ENCODE data around the gene PLAGL1.
"Not testable (repeated sequence)": the region's sequence is repeated elsewhere in the genome, so short reads cannot be mapped to it uniquely, and the experiment has no call there.

PLAGL1 gene

DNA sequence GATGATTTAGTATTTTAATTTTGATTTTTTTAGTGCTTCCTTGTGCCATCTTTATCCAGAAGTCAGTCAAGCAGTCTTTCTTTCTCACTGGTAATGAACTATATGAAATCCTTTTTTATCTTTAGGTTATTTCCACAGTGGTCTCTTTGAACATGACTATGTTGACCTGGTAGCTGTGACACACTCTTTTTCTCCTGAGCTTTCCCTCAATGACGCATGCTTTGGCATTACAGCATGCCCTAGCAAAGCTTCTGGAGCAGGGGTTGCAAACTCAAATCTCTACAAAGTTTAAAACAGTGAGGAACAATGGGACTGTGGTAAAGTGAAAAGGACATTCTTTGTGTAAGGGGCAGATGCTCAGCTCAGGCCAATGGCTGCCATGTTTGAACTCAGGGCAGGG lies 4.5 kb upstream of the PLAGL1 start:
- Histone ChIP-seq H3K36me3 (peaks cover 7% of the 10 kb centered on the region; the same call in 1 of the 2 replicates), H3K4me1 (no peaks in the 10 kb centered on the region), H3K9ac (no peak overlapping the region), H3K9me3 (peaks cover 12% of the 10 kb centered on the region), H3K4me2 (no peak overlapping the region), H4K20me1 (no peaks in the 10 kb centered on the region), H3K27me3 (no peaks in the 10 kb centered on the region), H3K4me3 (no peak overlapping the region), H3K27ac (no peak overlapping the region)
- TF ChIP-seq Cebpa-rat (IDR thresholded peaks at IDR 0.05) = no peak

DNA sequence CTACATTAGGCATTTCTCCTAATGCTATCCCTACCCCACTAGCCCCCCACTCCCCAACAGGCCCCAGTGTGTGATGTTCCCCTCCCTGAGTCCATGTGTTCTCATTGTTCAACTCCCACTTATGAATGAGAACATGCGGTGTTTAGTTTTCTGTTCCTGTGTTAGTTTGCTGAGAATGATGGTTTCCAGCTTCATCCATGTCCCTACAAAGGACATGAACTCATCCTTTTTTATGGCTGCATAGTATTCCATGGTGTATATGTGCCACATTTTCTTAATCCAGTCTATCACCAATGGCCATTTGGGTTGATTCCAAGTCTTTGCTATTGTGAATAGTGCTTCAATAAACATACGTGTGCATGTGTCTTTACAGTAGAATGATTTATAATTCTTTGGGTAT lies 1.6 kb upstream of the PLAGL1 start:
- H3K9ac ChIP-seq, H3K4me3 ChIP-seq, H3K4me2 ChIP-seq, H4K20me1 ChIP-seq, H3K27me3 ChIP-seq, H3K4me1 ChIP-seq, H3K27ac ChIP-seq, H3K36me3 ChIP-seq: not testable (repeated sequence)
- H3K9me3 ChIP-seq = peaks cover 14% of the 10 kb centered on the region

DNA sequence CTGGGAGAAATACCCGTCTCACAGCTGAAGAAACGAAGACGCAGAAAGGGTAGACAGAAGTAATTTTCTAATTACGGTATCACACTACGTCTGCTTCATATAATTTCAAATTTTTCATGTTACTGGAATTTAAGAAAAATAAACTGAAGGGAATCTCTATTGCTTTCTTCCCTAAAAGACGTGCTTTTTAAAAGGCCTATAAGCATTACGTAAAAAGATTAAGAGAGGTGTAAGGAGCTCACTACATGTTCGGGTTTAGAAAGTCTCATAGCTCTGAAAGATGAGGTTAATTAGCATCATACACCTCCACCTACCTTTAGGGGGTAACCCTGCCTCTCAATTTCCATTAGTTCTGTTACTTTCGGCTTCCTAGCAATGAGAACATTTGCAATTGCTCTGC lies 787 bp upstream of the PLAGL1 start:
- no peaks in the 10 kb centered on the region for H3K27me3 ChIP-seq
- H3K27ac ChIP-seq = no peak overlapping the region
- no peak for TF ChIP-seq Cebpa-rat (IDR thresholded peaks at IDR 0.05)
- no peaks in the 10 kb centered on the region for H4K20me1 ChIP-seq
- H3K9me3 ChIP-seq = peaks cover 14% of the 10 kb centered on the region
- H3K4me2 ChIP-seq = no peak overlapping the region
- no peak overlapping the region for H3K4me3 ChIP-seq
- H3K9ac ChIP-seq = no peak overlapping the region
- peaks cover 7% of the 10 kb centered on the region; the same call in 1 of the 2 replicates for H3K36me3 ChIP-seq
- H3K4me1 ChIP-seq = no peaks in the 10 kb centered on the region

DNA sequence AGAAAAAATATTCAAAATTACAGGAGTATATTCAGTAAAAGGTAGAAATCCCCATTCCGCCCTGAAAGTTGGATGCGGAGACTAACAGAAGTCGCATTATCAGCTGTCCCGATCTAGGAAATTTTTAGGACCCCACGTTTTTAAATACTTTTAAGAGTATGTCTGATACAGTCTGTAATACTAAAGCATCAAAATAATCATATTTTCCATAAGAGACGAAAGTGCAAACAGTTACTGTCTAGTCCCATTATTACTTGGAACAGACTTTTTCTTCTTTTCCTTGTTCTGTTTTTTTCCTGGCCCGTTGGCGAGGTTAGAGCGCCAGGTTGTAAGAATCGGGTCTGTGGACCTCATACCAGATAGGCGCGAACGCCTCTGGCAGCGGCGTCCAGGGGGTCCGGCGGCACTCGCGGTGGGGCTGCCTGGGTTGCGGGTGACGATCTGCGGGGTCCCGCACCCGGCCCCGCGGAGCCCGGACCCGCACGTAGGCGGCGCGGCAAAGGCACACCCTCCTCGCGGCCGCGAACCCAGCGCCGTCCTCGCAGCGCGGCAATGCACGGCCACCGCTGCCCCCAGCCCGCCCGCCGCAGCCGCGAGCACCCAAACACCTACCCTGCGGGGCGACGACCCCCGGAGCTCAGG lies 460 bp downstream of the PLAGL1 start:
- Histone ChIP-seq H3K4me1 (no peaks in the 10 kb centered on the region), H3K4me2 (no peak overlapping the region), H4K20me1 (no peaks in the 10 kb centered on the region), H3K9ac (no peak overlapping the region), H3K27me3 (no peaks in the 10 kb centered on the region), H3K4me3 (peak overlapping the region; percentile 25; the same call in 1 of the 2 replicates), H3K27ac (no peak overlapping the region), H3K9me3 (peaks cover 14% of the 10 kb centered on the region), H3K36me3 (peaks cover 7% of the 10 kb centered on the region; the same call in 1 of the 2 replicates)
- TF ChIP-seq Cebpa-rat (IDR thresholded peaks at IDR 0.05) = no peak

DNA sequence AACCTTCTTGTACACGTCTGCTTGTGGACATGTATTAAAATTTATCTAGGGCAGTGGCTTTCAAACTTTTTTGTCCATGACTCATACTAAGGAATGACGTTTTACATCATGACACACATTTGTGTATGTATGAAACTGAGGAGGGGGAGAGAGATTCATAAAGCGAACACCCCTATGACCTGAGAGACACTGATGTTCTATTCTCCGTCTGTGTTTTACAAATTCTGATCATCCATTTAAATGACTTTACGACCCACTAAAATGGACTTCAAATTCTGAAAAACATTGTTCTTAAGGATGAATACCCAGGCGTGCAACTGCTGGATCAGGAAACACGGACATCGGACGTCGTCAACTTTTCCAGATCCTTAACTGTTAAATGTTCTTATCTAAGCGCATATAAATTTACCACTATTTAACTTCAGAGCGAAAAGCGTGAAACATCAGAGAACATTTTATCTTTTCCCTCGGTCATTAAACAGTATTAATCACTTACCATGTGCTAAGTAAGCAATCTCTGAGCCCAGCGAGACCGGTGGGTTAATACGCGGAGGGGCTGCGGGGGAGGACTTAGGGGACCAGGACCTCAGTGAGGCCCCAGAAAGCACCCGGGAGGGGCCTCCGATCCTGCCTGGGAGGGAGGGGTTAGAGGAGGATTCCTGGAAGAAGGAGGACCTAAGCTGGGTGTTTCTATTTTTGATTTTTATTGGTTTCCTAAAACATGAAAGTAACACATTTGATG lies 1.2 kb downstream of the PLAGL1 start:
- Histone ChIP-seq H3K4me2 (no peak overlapping the region), H4K20me1 (no peaks in the 10 kb centered on the region), H3K9me3 (peaks cover 14% of the 10 kb centered on the region), H3K27ac (no peak overlapping the region), H3K4me1 (no peaks in the 10 kb centered on the region), H3K4me3 (no peak overlapping the region), H3K9ac (no peak overlapping the region), H3K36me3 (peaks cover 7% of the 10 kb centered on the region; the same call in 1 of the 2 replicates), H3K27me3 (no peaks in the 10 kb centered on the region)
- TF ChIP-seq Cebpa-rat (IDR thresholded peaks at IDR 0.05) = no peak

DNA sequence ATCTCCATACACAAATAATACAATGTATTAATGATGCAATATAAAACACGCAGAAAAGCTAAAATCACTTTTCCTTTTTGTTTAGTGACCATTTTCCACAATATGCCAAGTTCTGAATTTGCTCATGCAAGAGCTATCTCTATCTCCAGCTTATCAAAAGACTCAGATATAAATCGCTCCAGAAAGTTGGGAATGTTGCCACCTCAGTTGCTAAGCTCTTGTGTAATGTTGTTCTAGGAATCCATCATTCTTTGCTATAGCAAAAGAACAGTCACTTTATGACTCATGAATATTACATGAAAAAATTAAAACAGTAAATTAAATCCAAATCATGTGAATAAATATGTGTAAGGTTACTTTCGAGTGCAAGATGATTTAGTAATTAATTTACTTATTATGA lies 8.7 kb downstream of the PLAGL1 start:
- Histone ChIP-seq H3K4me3 (no peak overlapping the region), H3K9ac (no peak overlapping the region), H3K36me3 (no peaks in the 10 kb centered on the region), H3K9me3 (peaks cover 3% of the 10 kb centered on the region; the same call in 1 of the 2 replicates), H3K27ac (no peak overlapping the region), H3K27me3 (no peaks in the 10 kb centered on the region), H3K4me2 (no peak overlapping the region), H3K4me1 (no peaks in the 10 kb centered on the region), H4K20me1 (no peaks in the 10 kb centered on the region)
- no peak for TF ChIP-seq Cebpa-rat (IDR thresholded peaks at IDR 0.05)

DNA sequence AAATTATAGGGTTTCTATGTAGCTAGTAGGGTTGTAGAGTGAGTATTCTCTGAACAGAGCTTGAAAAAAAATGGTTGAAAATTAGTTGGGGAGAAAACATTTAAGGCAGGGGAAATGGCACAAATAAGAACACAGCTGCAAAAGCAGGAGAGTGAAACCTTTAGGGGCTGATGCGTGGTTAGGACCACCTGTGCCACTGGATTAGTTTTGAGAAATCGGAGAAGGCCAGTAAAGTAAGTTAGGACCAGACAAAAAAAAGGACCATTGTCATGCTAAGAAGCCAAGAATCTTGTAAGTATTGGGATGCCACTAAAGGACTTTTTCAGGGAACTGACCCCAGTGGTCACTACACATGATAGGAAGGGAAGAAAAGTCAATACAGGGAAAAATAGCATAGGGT lies 9.4 kb downstream of the PLAGL1 start:
- no peaks in the 10 kb centered on the region for H3K27me3 ChIP-seq
- H4K20me1 ChIP-seq = no peaks in the 10 kb centered on the region
- H3K36me3 ChIP-seq = no peaks in the 10 kb centered on the region
- TF ChIP-seq Cebpa-rat (IDR thresholded peaks at IDR 0.05) = no peak
- H3K9me3 ChIP-seq = peaks cover 6% of the 10 kb centered on the region
- no peak overlapping the region for H3K27ac ChIP-seq
- H3K4me1 ChIP-seq = no peaks in the 10 kb centered on the region
- no peak overlapping the region for H3K4me3 ChIP-seq
- H3K9ac ChIP-seq = no peak overlapping the region
- H3K4me2 ChIP-seq = no peak overlapping the region

DNA sequence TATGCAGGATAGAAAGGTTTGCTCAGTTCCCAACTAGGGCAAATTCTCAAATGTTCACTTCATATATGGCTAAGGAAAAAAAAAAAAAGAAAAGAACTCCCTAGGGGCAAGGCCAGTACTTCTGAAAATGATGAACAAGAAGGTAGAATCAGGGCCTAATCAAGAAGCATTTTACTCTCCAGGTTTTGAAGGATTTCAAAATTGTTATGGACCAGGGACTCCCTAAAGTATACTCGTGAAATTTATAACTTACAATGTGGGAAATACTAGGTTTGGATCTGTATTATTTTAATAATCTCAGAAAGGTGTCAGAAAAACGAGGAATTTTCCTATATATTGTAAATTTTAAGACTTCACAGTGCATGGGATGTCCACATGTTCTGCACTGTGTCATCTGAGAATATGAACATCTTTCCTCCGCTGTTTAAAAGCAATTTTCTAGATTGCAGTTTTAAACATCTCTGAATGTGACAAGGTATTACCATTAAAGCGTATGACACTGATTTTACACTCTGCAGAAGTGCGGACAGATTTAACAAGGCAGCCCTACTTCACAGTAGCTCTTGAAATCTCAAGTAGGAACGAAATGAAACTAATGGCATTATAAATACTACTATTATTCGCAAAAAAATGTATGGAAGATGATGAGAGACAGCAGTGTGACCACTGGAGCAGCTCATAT lies 14.0 kb downstream of the PLAGL1 start:
- Histone ChIP-seq H3K9ac (no peak overlapping the region), H3K4me2 (no peak overlapping the region), H3K36me3 (no peaks in the 10 kb centered on the region), H3K4me1 (no peaks in the 10 kb centered on the region), H4K20me1 (no peaks in the 10 kb centered on the region), H3K27me3 (no peaks in the 10 kb centered on the region), H3K9me3 (peaks cover 4% of the 10 kb centered on the region; the same call in 1 of the 2 replicates), H3K27ac (no peak overlapping the region), H3K4me3 (no peak overlapping the region)
- no peak for TF ChIP-seq Cebpa-rat (IDR thresholded peaks at IDR 0.05)

DNA sequence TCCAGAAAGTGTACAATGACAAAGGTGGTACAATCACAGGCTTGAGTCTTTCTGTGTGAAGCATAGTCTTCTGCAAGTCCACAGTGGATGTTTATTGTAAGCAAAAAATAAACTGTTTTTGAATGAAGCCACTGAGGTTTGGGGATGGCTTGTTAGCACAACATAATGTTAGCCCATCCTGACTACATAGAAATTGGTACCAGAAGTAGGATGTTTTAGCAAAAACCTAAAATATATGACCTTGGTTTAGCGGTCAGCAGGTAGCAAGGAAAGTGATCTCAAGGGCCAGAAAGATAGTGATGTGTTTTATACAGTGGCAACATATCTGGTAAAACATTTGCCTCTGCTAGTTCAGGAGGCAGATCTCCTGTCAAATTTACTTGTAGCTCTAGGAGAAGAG lies 15.8 kb downstream of the PLAGL1 start:
- no peak overlapping the region for H3K4me3 ChIP-seq
- H4K20me1 ChIP-seq = no peaks in the 10 kb centered on the region
- no peaks in the 10 kb centered on the region for H3K36me3 ChIP-seq
- H3K9ac ChIP-seq = no peak overlapping the region
- H3K4me1 ChIP-seq = no peaks in the 10 kb centered on the region
- no peaks in the 10 kb centered on the region for H3K27me3 ChIP-seq
- H3K4me2 ChIP-seq = no peak overlapping the region
- peaks cover 4% of the 10 kb centered on the region; the same call in 1 of the 2 replicates for H3K9me3 ChIP-seq
- no peak for TF ChIP-seq Cebpa-rat (IDR thresholded peaks at IDR 0.05)
- H3K27ac ChIP-seq = no peak overlapping the region

DNA sequence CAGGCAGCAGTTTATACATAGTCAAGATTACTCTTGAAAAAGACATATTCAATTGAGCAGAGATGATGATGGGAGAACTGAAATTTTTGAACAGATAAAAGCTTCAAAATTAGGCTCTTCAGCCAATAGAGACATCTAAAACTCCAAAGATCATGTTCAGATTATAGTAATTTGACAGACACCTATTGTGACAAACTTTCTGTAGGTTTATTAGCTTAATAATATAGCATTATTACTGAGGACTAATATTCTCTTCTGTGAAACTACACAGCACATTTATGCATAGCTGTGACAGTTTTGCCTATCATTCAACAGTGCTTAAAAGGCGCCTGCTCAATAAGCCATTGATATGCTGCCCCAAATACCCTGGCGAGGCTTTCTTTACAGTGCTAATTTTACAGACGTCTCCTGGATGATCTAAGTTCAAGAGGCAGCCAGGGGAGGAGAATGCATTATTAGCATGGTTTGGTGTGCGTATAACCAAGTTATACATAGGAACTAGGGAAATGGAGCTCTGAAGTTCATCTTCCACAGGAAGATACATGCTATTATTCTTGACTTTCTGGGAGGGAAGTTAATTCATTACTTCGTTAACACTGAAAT lies 21.5 kb downstream of the PLAGL1 start:
- Histone ChIP-seq H3K4me3 (no peak overlapping the region), H3K36me3 (no peaks in the 10 kb centered on the region), H3K9me3 (no peaks in the 10 kb centered on the region), H3K4me1 (no peaks in the 10 kb centered on the region), H4K20me1 (no peaks in the 10 kb centered on the region), H3K27ac (no peak overlapping the region), H3K4me2 (no peak overlapping the region), H3K9ac (no peak overlapping the region), H3K27me3 (no peaks in the 10 kb centered on the region)
- TF ChIP-seq Cebpa-rat (IDR thresholded peaks at IDR 0.05) = no peak
